ENCODE measurements around the gene NPPB. TPM values are rescaled to one million over a fixed set of nuclear protein-coding genes. Genes with fewer than 3 reads are reported as not detected.

The NPPB gene
- total RNA-seq, 1 donor from 2014 or later, result 7,162 TPM

Other genes starting within 250 kb of the NPPB start
- 2.9 TPM for gene FBXO2, start 204.5 kb downstream of the NPPB start, total RNA-seq
- 19.8 TPM for gene FBXO44, start 204.1 kb downstream of the NPPB start, total RNA-seq
- 7.1 TPM for gene FBXO6, start 194.7 kb downstream of the NPPB start, total RNA-seq
- gene MAD2L2, start 177.8 kb downstream of the NPPB start, total RNA-seq, result 25.0 TPM
- gene DRAXIN, start 167.2 kb downstream of the NPPB start, total RNA-seq, result 0.05 TPM
- 17.4 TPM for gene AGTRAP, start 122.8 kb downstream of the NPPB start, total RNA-seq
- gene C1orf167, start 96.8 kb downstream of the NPPB start, total RNA-seq, result 2.3 TPM
- gene MTHFR, start 53.0 kb downstream of the NPPB start, total RNA-seq, result 33.7 TPM
- gene CLCN6, start 52.8 kb downstream of the NPPB start, total RNA-seq, result 26.3 TPM
- gene NPPA, start 11.2 kb downstream of the NPPB start, total RNA-seq, result 21,376 TPM
- gene KIAA2013, start 67.5 kb upstream of the NPPB start, total RNA-seq, result 42.6 TPM
- 52.6 TPM for gene PLOD1, start 75.8 kb upstream of the NPPB start, total RNA-seq
- 619 TPM for gene MFN2, start 121.5 kb upstream of the NPPB start, total RNA-seq
- gene MIIP, start 160.6 kb upstream of the NPPB start, total RNA-seq, result 18.7 TPM
- gene TNFRSF8, start 204.4 kb upstream of the NPPB start, total RNA-seq, result 1.4 TPM

Measured in cardiac septum (tissue), 1 donor.